NB4 (cell line): Measurements from ENCODE around the gene ESF1.

Experiments
- CTCF ChIP-seq: IDR thresholded peaks from one replicate; pipeline ENCODE4 v1.5.1; 2012; ENCODE audit warnings: low read depth, low read length
- MYC ChIP-seq: IDR thresholded peaks from 2 replicates; pipeline ENCODE4 v1.6.1; 2011; ENCODE audit warnings: low read depth, low read length
- POLR2A ChIP-seq: IDR thresholded peaks from 2 replicates; pipeline ENCODE4 v1.6.1; 2011; ENCODE audit warnings: mild to moderate bottlenecking; ENCODE audit not compliant: insufficient read length; ENCODE audit errors: extremely low read depth
- TF ChIP-seq, protein P1 (sequence below): IDR thresholded peaks from 2 replicates; pipeline ENCODE4 v1.6.1; 2011; ENCODE audit warnings: low read depth, low read length

DNA sequence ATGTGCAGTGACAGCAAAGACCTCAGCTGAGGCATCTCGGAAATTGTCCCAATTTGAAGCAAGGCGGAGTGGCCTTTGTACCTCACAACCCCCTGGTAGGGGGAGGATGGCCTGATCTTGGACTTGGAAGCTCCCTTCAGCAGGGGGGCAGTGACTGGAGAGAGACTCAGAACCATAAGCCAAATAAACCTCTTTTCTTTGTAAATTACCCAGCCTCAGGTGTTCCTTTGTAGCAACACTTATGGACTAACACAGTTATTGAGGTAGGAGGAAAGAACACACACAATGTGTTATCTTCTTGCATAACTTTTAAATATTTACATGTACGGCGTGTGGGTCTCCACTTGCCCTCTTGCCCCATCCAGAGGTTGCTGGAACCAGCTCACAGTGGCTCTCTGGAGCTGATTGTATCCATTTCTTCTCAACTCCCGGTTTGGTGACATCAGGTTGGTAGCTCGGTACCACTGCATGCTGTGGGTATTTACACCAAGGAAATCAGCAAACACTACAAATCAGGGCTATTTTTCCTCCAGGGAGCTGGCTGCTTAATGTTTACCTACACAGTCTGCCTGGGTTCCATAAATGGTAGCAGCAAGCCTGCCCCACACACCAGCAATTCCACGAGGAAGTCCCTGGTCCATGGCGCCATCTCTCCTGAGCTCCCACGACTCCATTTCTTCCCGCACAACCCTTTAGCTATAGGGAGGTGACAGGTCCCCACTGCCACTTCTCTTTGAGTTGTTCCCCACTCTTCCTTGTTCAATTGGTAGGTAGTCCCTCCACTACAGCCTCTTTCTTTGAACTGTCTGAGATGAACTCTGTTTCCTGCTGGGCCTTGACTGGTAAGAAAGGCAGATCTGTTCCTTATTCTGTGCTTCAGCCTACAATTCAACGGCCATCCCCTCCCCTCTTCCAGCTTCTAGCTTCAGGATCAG, 91.7 kb downstream of the ESF1 start:
- TF ChIP-seq CTCF, result no peak
- no peak for TF ChIP-seq POLR2A
- TF ChIP-seq MYC, result no peak
- TF ChIP-seq, protein P1, sequence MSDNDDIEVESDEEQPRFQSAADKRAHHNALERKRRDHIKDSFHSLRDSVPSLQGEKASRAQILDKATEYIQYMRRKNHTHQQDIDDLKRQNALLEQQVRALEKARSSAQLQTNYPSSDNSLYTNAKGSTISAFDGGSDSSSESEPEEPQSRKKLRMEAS, result no peak
